ENCODE results near the gene C11orf21. TPM values are rescaled to one million over a fixed set of nuclear protein-coding genes. Genes with fewer than 3 reads are reported as not detected.
"Not testable (repeated sequence)": the region's sequence is repeated elsewhere in the genome, so short reads cannot be mapped to it uniquely, and the experiment has no call there.

The C11orf21 gene
- total and polyA plus RNA-seq, 2 experiments from 2014 or later = 0.17 to 0.68 TPM

GRCh38 chr11:2332569-2332968, 30.9 kb upstream of the C11orf21 start:
- not testable (repeated sequence) for H2AFZ ChIP-seq; H3K9me2 ChIP-seq (replicated peaks; ENCODE audit: insufficient read depth); H3K79me2 ChIP-seq; DNase-seq (ENCODE audit: low spot score); H3K4me2 ChIP-seq; H3K4me1 ChIP-seq (ENCODE audit: insufficient read depth); H3K4me3 ChIP-seq; H3K9me3 ChIP-seq (ENCODE audit: low read depth); H3K36me3 ChIP-seq (replicated peaks; ENCODE audit: insufficient read depth, low read depth); H4K20me1 ChIP-seq (ENCODE audit: insufficient read depth, poor library complexity, severe bottlenecking); H3K27ac ChIP-seq; H3K27me3 ChIP-seq
- 92% methylated on average over 6 of the region's 29 CpGs for WGBS (ENCODE audit: low lambda C conversion rate, missing lambda C conversion rate)

- no peak overlapping the region for H2AFZ ChIP-seq
- no peaks in the 10 kb centered on the region for H4K20me1 ChIP-seq (ENCODE audit: insufficient read depth, poor library complexity, severe bottlenecking)
- 100% methylated on average over 3 of the region's 5 CpGs for WGBS (ENCODE audit: low lambda C conversion rate, missing lambda C conversion rate)
- DNase-seq (ENCODE audit: low spot score) = no peak
- no peak overlapping the region for H3K27ac ChIP-seq
- no peak overlapping the region for H3K4me2 ChIP-seq
- H3K4me1 ChIP-seq (ENCODE audit: insufficient read depth) = no peaks in the 10 kb centered on the region
- no peaks in the 10 kb centered on the region for H3K36me3 ChIP-seq (replicated peaks; ENCODE audit: insufficient read depth, low read depth)
- TF ChIP-seq EZH2 (IDR thresholded peaks at IDR 0.05; ENCODE audit: borderline replicate concordance) (no peak), EZH2phosphoT487 (IDR thresholded peaks at IDR 0.05; ENCODE audit: low read depth, severe bottlenecking, unreplicated experiment) (no peak), CTCF (IDR thresholded peaks at IDR 0.05; ENCODE audit: poor library complexity) (no peak)
- H3K9me2 ChIP-seq (replicated peaks; ENCODE audit: insufficient read depth) = no peaks in the 10 kb centered on the region
- no peak overlapping the region for H3K4me3 ChIP-seq
- no peaks in the 10 kb centered on the region for H3K27me3 ChIP-seq
- no peaks in the 10 kb centered on the region for H3K9me3 ChIP-seq (ENCODE audit: low read depth)
- no peaks in the 10 kb centered on the region for H3K79me2 ChIP-seq
Observed at GRCh38 chr11:2331404-2331803, 29.7 kb upstream of the C11orf21 start.

GRCh38 chr11:2330696-2331095, 29.0 kb upstream of the C11orf21 start:
- Histone ChIP-seq H4K20me1 (ENCODE audit: insufficient read depth, poor library complexity, severe bottlenecking) (no peaks in the 10 kb centered on the region), H3K4me2 (no peak overlapping the region), H3K4me3 (no peak overlapping the region), H3K4me1 (ENCODE audit: insufficient read depth) (no peaks in the 10 kb centered on the region), H3K9me3 (ENCODE audit: low read depth) (no peaks in the 10 kb centered on the region), H3K27ac (no peak overlapping the region), H3K79me2 (no peaks in the 10 kb centered on the region), H3K9me2 (replicated peaks; ENCODE audit: insufficient read depth) (no peaks in the 10 kb centered on the region), H2AFZ (no peak overlapping the region), H3K27me3 (no peaks in the 10 kb centered on the region), H3K36me3 (replicated peaks; ENCODE audit: insufficient read depth, low read depth) (no peaks in the 10 kb centered on the region)
- TF ChIP-seq CTCF (IDR thresholded peaks at IDR 0.05; ENCODE audit: poor library complexity) (no peak), EZH2 (IDR thresholded peaks at IDR 0.05; ENCODE audit: borderline replicate concordance) (no peak), EZH2phosphoT487 (IDR thresholded peaks at IDR 0.05; ENCODE audit: low read depth, severe bottlenecking, unreplicated experiment) (no peak)
- DNase-seq (ENCODE audit: low spot score) = no peak
- WGBS (ENCODE audit: low lambda C conversion rate, missing lambda C conversion rate) = 92% methylated on average over 6 of the region's 6 CpGs

- Histone ChIP-seq H3K27ac (no peak overlapping the region), H3K9me2 (replicated peaks; ENCODE audit: insufficient read depth) (no peaks in the 10 kb centered on the region), H2AFZ (no peak overlapping the region), H4K20me1 (ENCODE audit: insufficient read depth, poor library complexity, severe bottlenecking) (no peaks in the 10 kb centered on the region), H3K36me3 (replicated peaks; ENCODE audit: insufficient read depth, low read depth) (no peaks in the 10 kb centered on the region), H3K4me2 (no peak overlapping the region), H3K4me1 (ENCODE audit: insufficient read depth) (no peaks in the 10 kb centered on the region), H3K4me3 (no peak overlapping the region), H3K79me2 (no peaks in the 10 kb centered on the region), H3K9me3 (ENCODE audit: low read depth) (no peaks in the 10 kb centered on the region), H3K27me3 (no peaks in the 10 kb centered on the region)
- DNase-seq (ENCODE audit: low spot score) = no peak
- TF ChIP-seq CTCF (IDR thresholded peaks at IDR 0.05; ENCODE audit: poor library complexity) (no peak), EZH2 (IDR thresholded peaks at IDR 0.05; ENCODE audit: borderline replicate concordance) (no peak), EZH2phosphoT487 (IDR thresholded peaks at IDR 0.05; ENCODE audit: low read depth, severe bottlenecking, unreplicated experiment) (no peak)
- WGBS (ENCODE audit: low lambda C conversion rate, missing lambda C conversion rate) = 95% methylated on average over 9 of the region's 9 CpGs
Observed at GRCh38 chr11:2329551-2329950, 27.8 kb upstream of the C11orf21 start.

Data from hepatocyte (in vitro differentiated cells).